ENCODE measurements around the gene RBM25.

DNA sequence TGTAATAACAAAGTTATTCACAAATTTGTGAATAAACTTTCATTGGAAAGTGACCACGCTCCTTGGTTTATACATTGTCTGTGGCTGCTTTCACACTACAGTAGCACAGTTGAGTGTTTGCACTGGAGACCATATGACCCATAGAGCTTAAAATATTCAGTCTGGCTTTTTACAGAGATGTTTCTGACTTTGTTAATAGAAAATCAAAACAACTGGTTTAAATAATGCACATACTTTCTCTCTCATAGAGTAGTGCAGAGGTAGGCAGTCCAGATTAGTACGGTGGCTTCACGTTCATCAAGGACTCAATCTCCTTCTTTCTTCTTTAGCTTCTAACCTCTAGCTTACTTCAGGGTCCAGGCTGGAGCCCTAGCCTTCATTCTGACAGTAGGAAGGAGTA lies 114.2 kb downstream of the RBM25 start:
- TF ChIP-seq, protein P1, sequence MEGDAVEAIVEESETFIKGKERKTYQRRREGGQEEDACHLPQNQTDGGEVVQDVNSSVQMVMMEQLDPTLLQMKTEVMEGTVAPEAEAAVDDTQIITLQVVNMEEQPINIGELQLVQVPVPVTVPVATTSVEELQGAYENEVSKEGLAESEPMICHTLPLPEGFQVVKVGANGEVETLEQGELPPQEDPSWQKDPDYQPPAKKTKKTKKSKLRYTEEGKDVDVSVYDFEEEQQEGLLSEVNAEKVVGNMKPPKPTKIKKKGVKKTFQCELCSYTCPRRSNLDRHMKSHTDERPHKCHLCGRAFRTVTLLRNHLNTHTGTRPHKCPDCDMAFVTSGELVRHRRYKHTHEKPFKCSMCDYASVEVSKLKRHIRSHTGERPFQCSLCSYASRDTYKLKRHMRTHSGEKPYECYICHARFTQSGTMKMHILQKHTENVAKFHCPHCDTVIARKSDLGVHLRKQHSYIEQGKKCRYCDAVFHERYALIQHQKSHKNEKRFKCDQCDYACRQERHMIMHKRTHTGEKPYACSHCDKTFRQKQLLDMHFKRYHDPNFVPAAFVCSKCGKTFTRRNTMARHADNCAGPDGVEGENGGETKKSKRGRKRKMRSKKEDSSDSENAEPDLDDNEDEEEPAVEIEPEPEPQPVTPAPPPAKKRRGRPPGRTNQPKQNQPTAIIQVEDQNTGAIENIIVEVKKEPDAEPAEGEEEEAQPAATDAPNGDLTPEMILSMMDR (IDR thresholded peaks at IDR 0.05) = no peak
- TF ChIP-seq POLR2AphosphoS5 (IDR thresholded peaks at IDR 0.05) = no peak
